Heart left ventricle (tissue), 16 donors: Measurements from ENCODE around the gene CLMN. TPM values are rescaled to one million over a fixed set of nuclear protein-coding genes. Genes with fewer than 3 reads are reported as not detected.

Experiments
- ATAC-seq, 4 donors: fragments of 200-7000 bp; cut with Tn5 transposase; one replicate each; pipeline ENCODE4 v1.9.1; 2020 to 2022; ENCODE audit warnings: moderate library complexity in 4 of 4, mild to moderate bottlenecking in 3 of 4, moderate number of reproducible peaks in 1 of 4
- DNase-seq, 5 donors: peaks; one replicate each; pipeline ENCODE4 v3.0.0-alpha.2; 2020
- H3K27ac ChIP-seq, 12 donors: fragments of 200-600 bp; sonication (generic) in 4 of 12; one replicate each; pipeline versions ENCODE4 v1.5.0 to v1.8.0; 2016 to 2022; ENCODE audit warnings: mild to moderate bottlenecking in 2 of 12
- H3K27me3 ChIP-seq, 9 donors: fragments of 200-600 bp; sonication (generic) in 2 of 9; one replicate each; pipeline versions ENCODE4 v1.5.1 to v1.8.0; 2016 to 2022; ENCODE audit warnings: mild to moderate bottlenecking in 3 of 9
- H3K36me3 ChIP-seq, 9 donors: fragments of 200-600 bp; sonication (generic) in 2 of 9; one replicate each; pipeline versions ENCODE4 v1.5.0 to v1.8.0; 2018 to 2022; ENCODE audit warnings: mild to moderate bottlenecking in 2 of 9
- H3K4me1 ChIP-seq, 12 donors: fragments of 200-600 bp; sonication (generic) in 4 of 12; one replicate each; pipeline versions ENCODE4 v1.5.0 to v1.8.0; 2016 to 2022; ENCODE audit warnings: mild to moderate bottlenecking in 3 of 12
- H3K4me3 ChIP-seq, 12 donors: fragments of 200-600 bp; sonication (generic) in 4 of 12; one replicate each; pipeline versions ENCODE4 v1.5.0 to v1.8.0; 2017 to 2022; ENCODE audit warnings: mild to moderate bottlenecking in 9 of 12, moderate library complexity in 4 of 12
- H3K9me3 ChIP-seq, 12 donors: fragments of 200-600 bp; sonication (generic) in 4 of 12; one replicate each; pipeline versions ENCODE4 v1.5.0 to v1.8.0; 2016 to 2022; ENCODE audit warnings: mild to moderate bottlenecking in 1 of 12
- CTCF ChIP-seq, 12 donors: fragments of 200-600 bp; sonication (generic) in 4 of 12; IDR thresholded peaks; one replicate each; pipeline versions ENCODE4 v1.5.0 to v1.8.0; 2018 to 2022; ENCODE audit warnings: antibody characterized with exemption in 12 of 12, mild to moderate bottlenecking in 5 of 12
- POLR2A ChIP-seq, 2 donors: fragments of 450-650 bp; IDR thresholded peaks; one replicate each; pipeline ENCODE4 v1.6.1; 2017; ENCODE audit warnings: antibody characterized with exemption in 2 of 2, mild to moderate bottlenecking in 2 of 2, moderate library complexity in 2 of 2
- WGBS, 4 donors: extraction: QIAGEN DNeasy Blood & Tissue Kit in 2 of 4; methylation state at CpG; one replicate each; pipeline versions ENCODE4 v1.1.5 to v1.1.7; 2013 to 2018; 5-methylcytosine and 5-hydroxymethylcytosine counted together
- intact Hi-C, 10 donors: fragments of 100-400 bp; cut with DNase I; formaldehyde crosslinking; loops; one replicate each; pipeline versions ENCODE4 v1.11.1 to v1.14.2; 2022
- polyA plus RNA-seq, 2 donors: library from polyadenylated mRNA; stranded (reverse); fragments of 200-250 nt; gene quantifications; one replicate each; pipeline ENCODE4 v1.2.3, GENCODE V29; 2013
- total RNA-seq, 9 donors: library from RNA; depleted of rRNA in 2 of 9; stranded (reverse); fragments of >200 nt in 2 of 9; fragmentation: NEBNext Ultra II Directional in 3 of 9; extraction: Animal tissue kit (Norgen Biotek cat#: 25700) in 3 of 9; gene quantifications; one replicate each; pipeline versions ENCODE4 v1.1.0 to v1.2.4, GENCODE V29; 2016 to 2023
- donor health status: ischemic (EF 13 %, LVEDD 7.1; RV severe dilation, severe dysfunction).
- donor health status: healthy with polysubstance abuse.
- donor health status: DM: no; HTN: yes; CAD: no.
- donor health status: DM: no; HTN: no; CAD: no.
- donor health status: ischemic (EF 25% LVEDD 6.9; RV normal size, moderate dysfunction).
- donor health status: ischemic (EF 25% LVEDD 5.7; RV mildly dilated, moderate dysfunction).
- donor health status: healthy.
- donor health status: DM: yes; HTN: yes; CAD: no.
- donor health status: ischemic (EF 35%, LVEDD 5.7; RV mildly dilated, moderate dysfunction).
- donor health status: nonischemic (EF 11% LVEDD 7.7; RV severe dilation, severe dysfunction).
- donor health status: DM: yes; HTN: yes; CAD: no.
- donor health status: PGD.
- donor health status: ischemic (EF 29% LVEDD 5.4; RV normal size, mild dysfunction).
- donor health status: nonischemic (EF 23%, LVEDD 6.1; RV moderate dilation, normal function).

The CLMN gene
- total and polyA plus RNA-seq, 11 donors: 3.1 to 10.2 (median 6.7) TPM

GRCh38 chr14:95231966-95232633, 87.6 kb downstream of the CLMN start:
- Histone ChIP-seq H3K27ac (no peak overlapping the region), H3K4me3 (no peak overlapping the region), H3K36me3 (no peaks in the 10 kb centered on the region), H3K27me3 (peaks cover 0 to 31% (median 0%) of the 10 kb centered on the region in 9 donors), H3K4me1 (peaks cover 0 to 45% (median 9%) of the 10 kb centered on the region in 12 donors), H3K9me3 (no peaks in the 10 kb centered on the region)
- 71 to 82% (median 74%) methylated on average over 12 of the region's 12 CpGs for WGBS, 4 donors
- intact Hi-C loops: loop anchor here in 2 of 10 donors (5.0 to 10.0 kb wide), 3 partner anchors 60 to 203 kb away; no protein-coding TSS in a partner anchor
- no peak for ATAC-seq
- DNase-seq: no peak
- no peak for TF ChIP-seq CTCF (IDR thresholded peaks at IDR 0.05)
- no peak for TF ChIP-seq POLR2A (IDR thresholded peaks at IDR 0.05)

DNA sequence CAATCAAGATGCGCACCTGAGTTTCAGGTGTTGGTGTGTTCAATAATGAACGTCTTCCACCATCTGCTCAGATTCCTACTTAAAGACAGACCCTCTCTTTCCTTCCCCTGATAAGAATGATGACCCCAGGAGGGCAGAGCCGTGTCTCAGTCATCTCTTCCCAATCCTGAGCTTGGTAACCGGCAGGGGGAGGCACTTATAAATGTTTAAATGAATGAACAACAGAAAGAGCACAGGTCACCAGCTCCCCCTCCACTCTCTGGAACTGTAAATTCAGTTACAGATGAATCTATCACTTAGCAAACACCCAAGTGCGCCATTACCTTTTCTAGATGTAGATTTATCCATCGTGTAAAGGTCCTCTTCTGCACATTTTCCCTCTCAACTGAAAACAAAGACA, 90.0 kb downstream of the CLMN start:
- no peaks in the 10 kb centered on the region for H3K36me3 ChIP-seq
- intact Hi-C loops: loop anchor here in 2 of 10 donors (5.0 to 10.0 kb wide), 3 partner anchors 63 to 205 kb away; no protein-coding TSS in a partner anchor
- peaks cover 0 to 29% (median 7%) of the 10 kb centered on the region in 12 donors for H3K4me1 ChIP-seq
- ATAC-seq (no peak), DNase-seq (no peak)
- H3K27ac ChIP-seq: no peak overlapping the region
- TF ChIP-seq CTCF (IDR thresholded peaks at IDR 0.05): no peak
- TF ChIP-seq POLR2A (IDR thresholded peaks at IDR 0.05): no peak
- 69 to 79% (median 76%) methylated on average over 6 of the region's 6 CpGs for WGBS, 4 donors
- H3K4me3 ChIP-seq: no peak overlapping the region
- H3K9me3 ChIP-seq: no peaks in the 10 kb centered on the region
- H3K27me3 ChIP-seq: peaks cover 0 to 32% (median 0%) of the 10 kb centered on the region in 9 donors

- ATAC-seq: no peak
- intact Hi-C loops: no loop called here
- Histone ChIP-seq H3K9me3 (no peaks in the 10 kb centered on the region), H3K27me3 (peaks cover 0 to 32% (median 0%) of the 10 kb centered on the region in 9 donors), H3K4me3 (no peak overlapping the region), H3K27ac (no peak overlapping the region), H3K36me3 (no peaks in the 10 kb centered on the region), H3K4me1 (peaks cover 0 to 15% (median 0%) of the 10 kb centered on the region in 12 donors)
- TF ChIP-seq POLR2A (IDR thresholded peaks at IDR 0.05) (no peak), CTCF (IDR thresholded peaks at IDR 0.05) (no peak)
- DNase-seq: no peak
- 83 to 88% (median 85%) methylated on average over 7 of the region's 7 CpGs for WGBS, 4 donors
These were observed 91.5 kb downstream of the CLMN start for GRCh38 chr14:95228240-95228639.

DNA sequence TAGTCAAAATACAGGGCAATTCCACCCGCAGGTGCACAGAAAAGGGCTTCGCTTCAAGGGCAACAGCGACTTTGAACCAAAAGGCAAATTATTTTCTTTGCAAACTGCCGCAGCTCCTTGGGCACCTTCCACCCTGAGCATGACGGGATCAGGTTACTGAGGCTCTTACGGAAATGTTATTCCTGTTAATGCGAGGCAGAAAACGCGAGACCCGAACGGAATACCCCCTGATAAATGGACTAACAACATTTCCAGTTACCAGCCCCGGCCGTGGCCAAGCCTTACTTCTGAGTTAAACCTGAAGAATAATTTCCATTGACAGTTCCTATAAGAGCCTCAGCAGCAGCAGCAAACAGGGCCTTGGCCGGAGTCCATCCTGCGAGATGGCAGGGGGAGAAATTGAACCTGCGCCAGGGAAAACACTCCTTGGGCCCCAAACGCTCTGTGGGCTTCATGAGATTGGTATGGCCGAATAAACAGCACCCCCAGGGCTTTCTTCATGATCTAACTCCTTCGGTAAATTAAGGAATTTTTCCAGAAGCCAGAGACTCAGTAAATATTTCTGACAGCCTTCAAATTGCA, 92.3 kb downstream of the CLMN start:
- H3K4me3 ChIP-seq: no peak overlapping the region
- H3K27ac ChIP-seq: no peak overlapping the region
- peaks cover 0 to 14% (median 0%) of the 10 kb centered on the region in 12 donors for H3K4me1 ChIP-seq
- H3K36me3 ChIP-seq: peaks cover 0 to 5% (median 0%) of the 10 kb centered on the region in 9 donors
- no peak for TF ChIP-seq CTCF (IDR thresholded peaks at IDR 0.05)
- TF ChIP-seq POLR2A (IDR thresholded peaks at IDR 0.05): no peak
- intact Hi-C loops: no loop called here
- WGBS, 4 donors: 55 to 68% (median 62%) methylated on average over 19 of the region's 19 CpGs
- no peak for ATAC-seq
- DNase-seq: no peak
- H3K9me3 ChIP-seq: no peaks in the 10 kb centered on the region
- peaks cover 0 to 35% (median 0%) of the 10 kb centered on the region in 9 donors for H3K27me3 ChIP-seq
